GM23338 (cell line): ENCODE results near the gene TMEM63B. TPM values are rescaled to one million over a fixed set of nuclear protein-coding genes. Genes with fewer than 3 reads are reported as not detected.

ENCODE experiments used
- ATAC-seq: fragments of 200-7000 bp; cut with Tn5 transposase; 3 replicates; pipeline ENCODE4 v1.9.1; 2020
- DNase-seq: peaks from one replicate; pipeline ENCODE4 v3.0.0-alpha.2; 2015; ENCODE audit warnings: low spot score
- H2AFZ ChIP-seq: fragments of 200-600 bp; sonication (generic); 2 replicates; pipeline ENCODE4 v1.8.0; 2016; ENCODE audit warnings: antibody characterized with exemption, mild to moderate bottlenecking, moderate library complexity
- H3F3A ChIP-seq: fragments of 200-600 bp; sonication (generic); replicated peaks from 2 replicates; pipeline ENCODE4 v1.8.0; 2017; ENCODE audit warnings: antibody characterized with exemption, mixed run types, low read depth
- H3K27ac ChIP-seq: fragments of 200-600 bp; sonication (generic); 2 replicates; pipeline ENCODE4 v1.6.1; 2016; ENCODE audit warnings: low read depth
- H3K27me3 ChIP-seq: fragments of 200-600 bp; sonication (generic); 2 replicates; pipeline ENCODE4 v1.8.0; 2016; ENCODE audit warnings: mild to moderate bottlenecking, mixed run types, moderate library complexity; ENCODE audit not compliant: insufficient read depth
- H3K36me3 ChIP-seq: fragments of 200-600 bp; sonication (generic); 2 replicates; pipeline ENCODE4 v1.8.0; 2016; ENCODE audit warnings: mild to moderate bottlenecking; ENCODE audit not compliant: insufficient read depth
- H3K4me1 ChIP-seq: fragments of 200-600 bp; sonication (generic); 2 replicates; pipeline ENCODE4 v1.8.0; 2016; ENCODE audit warnings: mild to moderate bottlenecking, moderate library complexity; ENCODE audit not compliant: insufficient read depth
- H3K4me2 ChIP-seq: fragments of 200-600 bp; sonication (generic); 2 replicates; pipeline ENCODE4 v1.7.1; 2017; ENCODE audit warnings: mixed run types
- H3K4me3 ChIP-seq: fragments of 200-600 bp; sonication (generic); 2 replicates; pipeline ENCODE4 v1.6.1; 2016; ENCODE audit warnings: mixed run types
- H3K79me2 ChIP-seq: fragments of 200-600 bp; sonication (generic); replicated peaks from 2 replicates; pipeline ENCODE4 v1.8.0; 2017; ENCODE audit warnings: mild to moderate bottlenecking; ENCODE audit not compliant: insufficient read depth
- H3K9me2 ChIP-seq: fragments of 200-600 bp; sonication (generic); 2 replicates; pipeline ENCODE4 v1.8.0; 2017; ENCODE audit not compliant: insufficient read depth
- H4K20me1 ChIP-seq: fragments of 200-600 bp; sonication (generic); replicated peaks from 2 replicates; pipeline ENCODE4 v1.8.0; 2017; ENCODE audit warnings: mild to moderate bottlenecking; ENCODE audit not compliant: insufficient read depth
- H3K27ac Mint-ChIP-seq: 2 replicates; pipeline ENCODE4 v1.8.0; 2020; ENCODE audit warnings: inconsistent platforms, mild to moderate bottlenecking, moderate library complexity, mixed read lengths
- H3K27me3 Mint-ChIP-seq: 3 replicates; pipeline ENCODE4 v1.8.0; 2022; ENCODE audit warnings: low read depth, mild to moderate bottlenecking, moderate library complexity, mixed read lengths, inconsistent platforms; ENCODE audit not compliant: insufficient read depth, poor library complexity
- H3K36me3 Mint-ChIP-seq: 3 replicates; pipeline ENCODE4 v1.8.0; 2021; ENCODE audit warnings: low read depth, mild to moderate bottlenecking, inconsistent platforms, moderate library complexity, mixed read lengths
- H3K4me1 Mint-ChIP-seq: 3 replicates; pipeline ENCODE4 v1.8.0; 2020; ENCODE audit warnings: mild to moderate bottlenecking, inconsistent platforms, mixed read lengths
- H3K4me3 Mint-ChIP-seq: 3 replicates; pipeline ENCODE4 v1.8.0; 2021; ENCODE audit warnings: moderate library complexity, mild to moderate bottlenecking, inconsistent platforms, mixed read lengths
- H3K9me3 Mint-ChIP-seq: 3 replicates; pipeline ENCODE4 v1.8.0; 2020; ENCODE audit warnings: moderate library complexity, mild to moderate bottlenecking, inconsistent platforms, mixed read lengths
- CTCF ChIP-seq, 2 experiments: fragments of 200-600 bp in 1 of 2; sonication (generic) in 1 of 2; conservative IDR thresholded peaks; 2 replicates each; pipeline versions ENCODE4 v1.5.1 to v1.6.1; 2016 to 2017; ENCODE audit warnings: antibody characterized with exemption in 2 of 2, low read depth in 2 of 2, mild to moderate bottlenecking in 2 of 2, moderate library complexity in 1 of 2
- ETS1 ChIP-seq: IDR thresholded peaks from 2 replicates; pipeline ENCODE4 v1.6.1; 2016; ENCODE audit warnings: antibody characterized with exemption
- EZH2 ChIP-seq: fragments of 200-600 bp; sonication (generic); IDR thresholded peaks from one replicate; pipeline ENCODE4 v1.8.0; 2017; ENCODE audit warnings: antibody characterized with exemption, mild to moderate bottlenecking, low read depth; ENCODE audit not compliant: unreplicated experiment
- EZH2phosphoT487 ChIP-seq: fragments of 200-600 bp; sonication (generic); IDR thresholded peaks from one replicate; pipeline ENCODE4 v1.8.1; 2018; ENCODE audit warnings: antibody characterized with exemption; ENCODE audit not compliant: unreplicated experiment
- NANOG ChIP-seq: IDR thresholded peaks from 2 replicates; pipeline ENCODE4 v1.6.1; 2016; ENCODE audit warnings: antibody characterized with exemption, borderline replicate concordance
- POLR2AphosphoS5 ChIP-seq: IDR thresholded peaks from 2 replicates; pipeline ENCODE4 v1.6.1; 2016; ENCODE audit warnings: antibody characterized with exemption, low read depth
- STAT1 ChIP-seq: IDR thresholded peaks from one replicate; pipeline ENCODE4 v1.6.1; 2016; ENCODE audit warnings: antibody characterized with exemption; ENCODE audit not compliant: unreplicated experiment
- ZNF114 ChIP-seq: fragments of 250-450 bp; sonication (Bioruptor Pico); IDR thresholded peaks from 2 replicates; pipeline ENCODE4 v1.5.0; 2020; ENCODE audit warnings: mild to moderate bottlenecking, moderate library complexity
- ZNF331 ChIP-seq: fragments of 250-450 bp; sonication (Bioruptor Pico); IDR thresholded peaks from 2 replicates; pipeline ENCODE4 v1.5.0; 2020; ENCODE audit warnings: low read depth, mild to moderate bottlenecking, moderate library complexity
- ZNF462 ChIP-seq: fragments of 250-450 bp; sonication (Bioruptor Pico); IDR thresholded peaks from 2 replicates; pipeline ENCODE4 v1.5.0; 2020; ENCODE audit warnings: mild to moderate bottlenecking, moderate library complexity
- polyA plus RNA-seq: library from polyadenylated mRNA; unstranded; fragments of >200 nt; fragmentation: Nextera tagmentation; extraction: Ambion mirVana; gene quantifications from 2 replicates; pipeline ENCODE4 v1.2.1, GENCODE V29; 2016
- total RNA-seq: library from RNA; depleted of rRNA; stranded (reverse); fragments of >200 nt; shearing (Covaris generic); gene quantifications from 2 replicates; pipeline ENCODE4 v1.2.3, GENCODE V29; 2014

The TMEM63B gene
- total and polyA plus RNA-seq, 2 experiments from 2014 or later = 10.1 to 36.0 TPM

GRCh38 chr6:44084231-44085014 is 42.9 kb upstream of the TMEM63B start:
- Histone ChIP-seq H3K4me1 (no peaks in the 10 kb centered on the region), H4K20me1 (no peaks in the 10 kb centered on the region), H3K79me2 (no peaks in the 10 kb centered on the region), H3K36me3 (no peaks in the 10 kb centered on the region), H3K4me2 (no peak overlapping the region), H3K27me3 (no peaks in the 10 kb centered on the region), H3K4me3 (no peak overlapping the region), H2AFZ (no peak overlapping the region), H3K9me2 (no peaks in the 10 kb centered on the region), H3K27ac (no peak overlapping the region), H3F3A (no peaks in the 10 kb centered on the region)
- Mint-ChIP-seq H3K4me3 (no peak overlapping the region), H3K36me3 (no peaks in the 10 kb centered on the region), H3K27ac (no peak overlapping the region), H3K27me3 (peaks cover 6% of the 10 kb centered on the region), H3K9me3 (no peaks in the 10 kb centered on the region; the same call in 2 of the 3 replicates), H3K4me1 (peaks cover 6% of the 10 kb centered on the region)
- ATAC-seq = peak; percentile 18; the same call in 2 of the 3 replicates
- no peak for DNase-seq
- TF ChIP-seq STAT1 (no peak), EZH2phosphoT487 (no peak), NANOG (no peak), ZNF331 (CRISPR knock-in tag) (no peak), ZNF114 (CRISPR knock-in tag) (no peak)

- H3K4me2 ChIP-seq = no peak overlapping the region
- no peaks in the 10 kb centered on the region for H3K9me2 ChIP-seq
- H3K9me3 Mint-ChIP-seq = no peaks in the 10 kb centered on the region; the same call in 2 of the 3 replicates
- no peaks in the 10 kb centered on the region for H4K20me1 ChIP-seq
- no peaks in the 10 kb centered on the region for H3K4me1 ChIP-seq
- DNase-seq = no peak
- H3K27me3 ChIP-seq = no peaks in the 10 kb centered on the region
- no peak overlapping the region for H3K27ac Mint-ChIP-seq
- H3K4me3 Mint-ChIP-seq = no peak overlapping the region
- H3K4me1 Mint-ChIP-seq = peaks cover 6% of the 10 kb centered on the region
- H3K27me3 Mint-ChIP-seq = peaks cover 6% of the 10 kb centered on the region
- no peaks in the 10 kb centered on the region for H3F3A ChIP-seq
- H3K27ac ChIP-seq = no peak overlapping the region
- no peaks in the 10 kb centered on the region for H3K36me3 Mint-ChIP-seq
- no peak overlapping the region for H2AFZ ChIP-seq
- ATAC-seq = no peak
- H3K79me2 ChIP-seq = no peaks in the 10 kb centered on the region
- H3K36me3 ChIP-seq = no peaks in the 10 kb centered on the region
- H3K4me3 ChIP-seq = no peak overlapping the region
- TF ChIP-seq ZNF331 (CRISPR knock-in tag) = no peak
- TF ChIP-seq EZH2 = no peak
- no peak for TF ChIP-seq ZNF114 (CRISPR knock-in tag)
- TF ChIP-seq ETS1 = no peak
- TF ChIP-seq ZNF462 = no peak
- TF ChIP-seq EZH2phosphoT487 = no peak
- TF ChIP-seq STAT1 = no peak
- no peak for TF ChIP-seq POLR2AphosphoS5
- TF ChIP-seq CTCF (conservative IDR thresholded peaks at IDR 0.05; ENCODE audit: low read depth in 2 of 2) = no peak
- no peak for TF ChIP-seq NANOG
Measured at GRCh38 chr6:44085219-44085618, 42.1 kb upstream of the TMEM63B start.
